Prostate gland (tissue), 2 donors: ENCODE results near the gene SH3D19.

Source experiments
- POLR2AphosphoS5 ChIP-seq: sonication (generic); formaldehyde crosslinking; IDR thresholded peaks from one replicate; pipeline ENCODE4 v1.6.1; 2017; ENCODE audit warnings: antibody characterized with exemption
- TF ChIP-seq, protein P1 (sequence below), 4 experiments: fragments of 200-600 bp in 2 of 4; fragments of 450-650 bp in 2 of 4; sonication (generic) in 2 of 4; IDR thresholded peaks; 1 replicate in 3 of 4; 2 replicates in 1 of 4; pipeline ENCODE4 v1.5.1; 2016 to 2019; ENCODE audit warnings: antibody characterized with exemption in 4 of 4, mild to moderate bottlenecking in 2 of 4, moderate library complexity in 2 of 4

DNA sequence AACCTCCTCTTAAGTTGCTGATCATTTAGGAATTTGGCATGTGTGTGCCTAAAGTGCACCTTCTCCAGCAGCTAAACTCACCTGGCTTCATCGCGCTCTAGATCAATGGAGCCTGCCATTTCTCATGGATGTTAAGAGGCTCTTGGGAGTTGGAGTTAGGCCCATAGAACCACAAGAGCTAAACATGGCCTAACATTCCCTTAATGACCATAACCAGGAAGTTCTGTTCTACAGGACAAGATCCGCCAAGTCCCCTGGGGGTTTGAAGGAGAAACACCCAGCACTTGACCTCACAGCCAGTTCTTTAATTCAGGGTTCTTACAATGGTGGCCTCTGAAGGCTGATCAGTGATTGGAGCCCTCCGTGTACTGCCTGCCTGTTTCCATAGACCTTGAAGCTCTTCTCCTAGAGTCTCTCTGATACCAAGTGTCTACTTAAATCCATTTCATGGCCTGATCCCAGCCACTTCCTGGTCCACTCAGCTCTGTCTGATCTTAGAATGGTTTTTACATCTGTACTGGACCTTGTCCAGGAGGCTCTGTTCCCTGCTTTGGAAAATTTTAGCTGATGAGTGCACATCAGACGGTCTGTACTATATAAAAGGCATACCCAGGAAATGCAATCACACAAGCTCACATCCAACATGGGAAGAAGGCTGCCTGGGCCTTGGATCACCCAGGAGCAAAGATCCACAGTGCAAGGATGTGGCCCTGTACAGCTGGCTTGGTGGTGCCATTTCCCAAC, 180.9 kb downstream of the SH3D19 start:
- TF ChIP-seq POLR2AphosphoS5 = no peak
- TF ChIP-seq, protein P1, sequence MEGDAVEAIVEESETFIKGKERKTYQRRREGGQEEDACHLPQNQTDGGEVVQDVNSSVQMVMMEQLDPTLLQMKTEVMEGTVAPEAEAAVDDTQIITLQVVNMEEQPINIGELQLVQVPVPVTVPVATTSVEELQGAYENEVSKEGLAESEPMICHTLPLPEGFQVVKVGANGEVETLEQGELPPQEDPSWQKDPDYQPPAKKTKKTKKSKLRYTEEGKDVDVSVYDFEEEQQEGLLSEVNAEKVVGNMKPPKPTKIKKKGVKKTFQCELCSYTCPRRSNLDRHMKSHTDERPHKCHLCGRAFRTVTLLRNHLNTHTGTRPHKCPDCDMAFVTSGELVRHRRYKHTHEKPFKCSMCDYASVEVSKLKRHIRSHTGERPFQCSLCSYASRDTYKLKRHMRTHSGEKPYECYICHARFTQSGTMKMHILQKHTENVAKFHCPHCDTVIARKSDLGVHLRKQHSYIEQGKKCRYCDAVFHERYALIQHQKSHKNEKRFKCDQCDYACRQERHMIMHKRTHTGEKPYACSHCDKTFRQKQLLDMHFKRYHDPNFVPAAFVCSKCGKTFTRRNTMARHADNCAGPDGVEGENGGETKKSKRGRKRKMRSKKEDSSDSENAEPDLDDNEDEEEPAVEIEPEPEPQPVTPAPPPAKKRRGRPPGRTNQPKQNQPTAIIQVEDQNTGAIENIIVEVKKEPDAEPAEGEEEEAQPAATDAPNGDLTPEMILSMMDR (IDR thresholded peaks at IDR 0.05) = no peak
